Bronchial smooth muscle cell (primary cell): ENCODE results near the gene AJUBA. TPM values are rescaled to one million over a fixed set of nuclear protein-coding genes. Genes with fewer than 3 reads are reported as not detected.

Source experiments
- total RNA-seq: library from RNA; depleted of rRNA; stranded (reverse); fragments of >200 nt; gene quantifications from 2 replicates; pipeline ENCODE4 v1.2.1, GENCODE V29; 2014

The AJUBA gene
- total RNA-seq, result 18.0 and 18.1 TPM in 2 replicates

GRCh38 chr14:22982477-22983245 is at the start of gene AJUBA:
TSS of gene AJUBA (minus strand) at chr14:22982551. CDS start at chr14:22982266, 285 bp downstream.

GRCh38 chr14:23009939-23010726 is 27.8 kb upstream of the AJUBA start, which contains the start of gene C14orf93:
TSS of gene C14orf93 (minus strand) at chr14:23010143. CDS start at chr14:22999023, 11,120 bp downstream.

GRCh38 chr14:22929104-22929960 is 53.0 kb downstream of the AJUBA start, which contains the start of gene PRMT5:
TSS of gene PRMT5 (minus strand) at chr14:22929376. CDS start at chr14:22929361, 15 bp downstream.

Other genes starting within 250 kb of the AJUBA start
- gene OXA1L, start 215.9 kb downstream of the AJUBA start, total RNA-seq, result 47.6 and 49.6 TPM in 2 replicates
- gene SLC7A7, start 167.1 kb downstream of the AJUBA start, total RNA-seq, result 2.5 and 5.7 TPM in 2 replicates
- gene MRPL52, start 152.7 kb downstream of the AJUBA start, total RNA-seq, result 38.1 and 40.1 TPM in 2 replicates
- 338 and 428 TPM in 2 replicates for gene MMP14, start 146.0 kb downstream of the AJUBA start, total RNA-seq
- gene LRP10, start 110.8 kb downstream of the AJUBA start, total RNA-seq, result 43.2 and 48.3 TPM in 2 replicates
- 0.09 and 0.16 TPM in 2 replicates for gene REM2, start 99.3 kb downstream of the AJUBA start, total RNA-seq
- gene RBM23, start 63.4 kb downstream of the AJUBA start, total RNA-seq, result 46.0 and 67.9 TPM in 2 replicates
- gene PRMT5, start 53.2 kb downstream of the AJUBA start, total RNA-seq, result 36.6 and 40.4 TPM in 2 replicates
- 32.6 and 32.9 TPM in 2 replicates for gene HAUS4, start 25.5 kb downstream of the AJUBA start, total RNA-seq
- gene C14orf93, start 27.6 kb upstream of the AJUBA start, total RNA-seq, result 12.1 and 16.4 TPM in 2 replicates
- 196 and 218 TPM in 2 replicates for gene PSMB5, start 52.3 kb upstream of the AJUBA start, total RNA-seq
- gene PSMB11, start 59.7 kb upstream of the AJUBA start, total RNA-seq, result 0.09 TPM in 1 of 2 replicates, not detected in the other
- 4.6 and 7.6 TPM in 2 replicates for gene CDH24, start 75.0 kb upstream of the AJUBA start, total RNA-seq
- 71.7 and 101 TPM in 2 replicates for gene ACIN1, start 112.6 kb upstream of the AJUBA start, total RNA-seq
- 63.5 and 95.0 TPM in 2 replicates for gene C14orf119, start 113.0 kb upstream of the AJUBA start, total RNA-seq
- gene CIROP, start 122.4 kb upstream of the AJUBA start, total RNA-seq, result 1.3 and 4.6 TPM in 2 replicates
- 0.16 TPM in 1 of 2 replicates, not detected in the other for gene CEBPE, start 136.7 kb upstream of the AJUBA start, total RNA-seq
- 15.8 and 25.9 TPM in 2 replicates for gene SLC7A8, start 201.1 kb upstream of the AJUBA start, total RNA-seq